Adrenal gland (tissue), 5 donors: Measurements from ENCODE around the gene ASXL1.

ENCODE experiments used
- POLR2A ChIP-seq, 2 donors: fragments of 450-650 bp; IDR thresholded peaks; one replicate each; pipeline ENCODE4 v1.6.1; 2017; ENCODE audit warnings: antibody characterized with exemption in 2 of 2, mild to moderate bottlenecking in 2 of 2, moderate library complexity in 1 of 2
- TF ChIP-seq, protein P1 (sequence below), 6 experiments: fragments of 450-650 bp in 4 of 6; fragments of 200-600 bp in 2 of 6; sonication (generic) in 1 of 6; IDR thresholded peaks; 1 replicate in 5 of 6; 2 replicates in 1 of 6; pipeline versions ENCODE4 v1.5.1 to v1.8.0; 2016 to 2021; ENCODE audit warnings: antibody characterized with exemption in 6 of 6, mild to moderate bottlenecking in 2 of 6, moderate library complexity in 1 of 6
- donor health status: DM: no; HTN: no; CAD: no.

- TF ChIP-seq, protein P1, sequence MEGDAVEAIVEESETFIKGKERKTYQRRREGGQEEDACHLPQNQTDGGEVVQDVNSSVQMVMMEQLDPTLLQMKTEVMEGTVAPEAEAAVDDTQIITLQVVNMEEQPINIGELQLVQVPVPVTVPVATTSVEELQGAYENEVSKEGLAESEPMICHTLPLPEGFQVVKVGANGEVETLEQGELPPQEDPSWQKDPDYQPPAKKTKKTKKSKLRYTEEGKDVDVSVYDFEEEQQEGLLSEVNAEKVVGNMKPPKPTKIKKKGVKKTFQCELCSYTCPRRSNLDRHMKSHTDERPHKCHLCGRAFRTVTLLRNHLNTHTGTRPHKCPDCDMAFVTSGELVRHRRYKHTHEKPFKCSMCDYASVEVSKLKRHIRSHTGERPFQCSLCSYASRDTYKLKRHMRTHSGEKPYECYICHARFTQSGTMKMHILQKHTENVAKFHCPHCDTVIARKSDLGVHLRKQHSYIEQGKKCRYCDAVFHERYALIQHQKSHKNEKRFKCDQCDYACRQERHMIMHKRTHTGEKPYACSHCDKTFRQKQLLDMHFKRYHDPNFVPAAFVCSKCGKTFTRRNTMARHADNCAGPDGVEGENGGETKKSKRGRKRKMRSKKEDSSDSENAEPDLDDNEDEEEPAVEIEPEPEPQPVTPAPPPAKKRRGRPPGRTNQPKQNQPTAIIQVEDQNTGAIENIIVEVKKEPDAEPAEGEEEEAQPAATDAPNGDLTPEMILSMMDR (IDR thresholded peaks at IDR 0.05): no peak
- no peak for TF ChIP-seq POLR2A (IDR thresholded peaks at IDR 0.05)
These were observed 2.7 kb upstream of the ASXL1 start for GRCh38 chr20:32355417-32355841.
